GM23338 (cell line): ENCODE measurements around the gene GRM8. TPM values are rescaled to one million over a fixed set of nuclear protein-coding genes. Genes with fewer than 3 reads are reported as not detected.

Experiments
- ATAC-seq: fragments of 200-7000 bp; cut with Tn5 transposase; 3 replicates; pipeline ENCODE4 v1.9.1; 2020
- DNase-seq: peaks from one replicate; pipeline ENCODE4 v3.0.0-alpha.2; 2015; ENCODE audit warnings: low spot score
- H2AFZ ChIP-seq: fragments of 200-600 bp; sonication (generic); 2 replicates; pipeline ENCODE4 v1.8.0; 2016; ENCODE audit warnings: antibody characterized with exemption, mild to moderate bottlenecking, moderate library complexity
- H3F3A ChIP-seq: fragments of 200-600 bp; sonication (generic); replicated peaks from 2 replicates; pipeline ENCODE4 v1.8.0; 2017; ENCODE audit warnings: antibody characterized with exemption, mixed run types, low read depth
- H3K27ac ChIP-seq: fragments of 200-600 bp; sonication (generic); 2 replicates; pipeline ENCODE4 v1.6.1; 2016; ENCODE audit warnings: low read depth
- H3K27me3 ChIP-seq: fragments of 200-600 bp; sonication (generic); 2 replicates; pipeline ENCODE4 v1.8.0; 2016; ENCODE audit warnings: mild to moderate bottlenecking, mixed run types, moderate library complexity; ENCODE audit not compliant: insufficient read depth
- H3K36me3 ChIP-seq: fragments of 200-600 bp; sonication (generic); 2 replicates; pipeline ENCODE4 v1.8.0; 2016; ENCODE audit warnings: mild to moderate bottlenecking; ENCODE audit not compliant: insufficient read depth
- H3K4me1 ChIP-seq: fragments of 200-600 bp; sonication (generic); 2 replicates; pipeline ENCODE4 v1.8.0; 2016; ENCODE audit warnings: mild to moderate bottlenecking, moderate library complexity; ENCODE audit not compliant: insufficient read depth
- H3K4me2 ChIP-seq: fragments of 200-600 bp; sonication (generic); 2 replicates; pipeline ENCODE4 v1.7.1; 2017; ENCODE audit warnings: mixed run types
- H3K4me3 ChIP-seq: fragments of 200-600 bp; sonication (generic); 2 replicates; pipeline ENCODE4 v1.6.1; 2016; ENCODE audit warnings: mixed run types
- H3K79me2 ChIP-seq: fragments of 200-600 bp; sonication (generic); replicated peaks from 2 replicates; pipeline ENCODE4 v1.8.0; 2017; ENCODE audit warnings: mild to moderate bottlenecking; ENCODE audit not compliant: insufficient read depth
- H3K9me2 ChIP-seq: fragments of 200-600 bp; sonication (generic); 2 replicates; pipeline ENCODE4 v1.8.0; 2017; ENCODE audit not compliant: insufficient read depth
- H4K20me1 ChIP-seq: fragments of 200-600 bp; sonication (generic); replicated peaks from 2 replicates; pipeline ENCODE4 v1.8.0; 2017; ENCODE audit warnings: mild to moderate bottlenecking; ENCODE audit not compliant: insufficient read depth
- H3K27ac Mint-ChIP-seq: 2 replicates; pipeline ENCODE4 v1.8.0; 2020; ENCODE audit warnings: inconsistent platforms, mild to moderate bottlenecking, moderate library complexity, mixed read lengths
- H3K27me3 Mint-ChIP-seq: 3 replicates; pipeline ENCODE4 v1.8.0; 2022; ENCODE audit warnings: low read depth, mild to moderate bottlenecking, moderate library complexity, mixed read lengths, inconsistent platforms; ENCODE audit not compliant: insufficient read depth, poor library complexity
- H3K36me3 Mint-ChIP-seq: 3 replicates; pipeline ENCODE4 v1.8.0; 2021; ENCODE audit warnings: low read depth, mild to moderate bottlenecking, inconsistent platforms, moderate library complexity, mixed read lengths
- H3K4me1 Mint-ChIP-seq: 3 replicates; pipeline ENCODE4 v1.8.0; 2020; ENCODE audit warnings: mild to moderate bottlenecking, inconsistent platforms, mixed read lengths
- H3K4me3 Mint-ChIP-seq: 3 replicates; pipeline ENCODE4 v1.8.0; 2021; ENCODE audit warnings: moderate library complexity, mild to moderate bottlenecking, inconsistent platforms, mixed read lengths
- H3K9me3 Mint-ChIP-seq: 3 replicates; pipeline ENCODE4 v1.8.0; 2020; ENCODE audit warnings: moderate library complexity, mild to moderate bottlenecking, inconsistent platforms, mixed read lengths
- CREB1 ChIP-seq: fragments of 250-450 bp; sonication (Bioruptor Pico); IDR thresholded peaks from 2 replicates; pipeline ENCODE4 v1.5.0; 2020; ENCODE audit warnings: low read depth, mild to moderate bottlenecking, moderate library complexity
- CTCF ChIP-seq, 2 experiments: fragments of 200-600 bp in 1 of 2; sonication (generic) in 1 of 2; conservative IDR thresholded peaks; 2 replicates each; pipeline versions ENCODE4 v1.5.1 to v1.6.1; 2016 to 2017; ENCODE audit warnings: antibody characterized with exemption in 2 of 2, low read depth in 2 of 2, mild to moderate bottlenecking in 2 of 2, moderate library complexity in 1 of 2
- ETS1 ChIP-seq: IDR thresholded peaks from 2 replicates; pipeline ENCODE4 v1.6.1; 2016; ENCODE audit warnings: antibody characterized with exemption
- EZH2 ChIP-seq: fragments of 200-600 bp; sonication (generic); IDR thresholded peaks from one replicate; pipeline ENCODE4 v1.8.0; 2017; ENCODE audit warnings: antibody characterized with exemption, mild to moderate bottlenecking, low read depth; ENCODE audit not compliant: unreplicated experiment
- EZH2phosphoT487 ChIP-seq: fragments of 200-600 bp; sonication (generic); IDR thresholded peaks from one replicate; pipeline ENCODE4 v1.8.1; 2018; ENCODE audit warnings: antibody characterized with exemption; ENCODE audit not compliant: unreplicated experiment
- JUNB ChIP-seq: IDR thresholded peaks from one replicate; pipeline ENCODE4 v1.6.1; 2016; ENCODE audit warnings: antibody characterized with exemption; ENCODE audit not compliant: unreplicated experiment
- NANOG ChIP-seq: IDR thresholded peaks from 2 replicates; pipeline ENCODE4 v1.6.1; 2016; ENCODE audit warnings: antibody characterized with exemption, borderline replicate concordance
- REST ChIP-seq: IDR thresholded peaks from one replicate; pipeline ENCODE4 v1.6.1; 2018; ENCODE audit warnings: antibody characterized with exemption; ENCODE audit not compliant: unreplicated experiment
- STAT1 ChIP-seq: IDR thresholded peaks from one replicate; pipeline ENCODE4 v1.6.1; 2016; ENCODE audit warnings: antibody characterized with exemption; ENCODE audit not compliant: unreplicated experiment
- ZNF331 ChIP-seq: fragments of 250-450 bp; sonication (Bioruptor Pico); IDR thresholded peaks from 2 replicates; pipeline ENCODE4 v1.5.0; 2020; ENCODE audit warnings: low read depth, mild to moderate bottlenecking, moderate library complexity
- ZNF462 ChIP-seq: fragments of 250-450 bp; sonication (Bioruptor Pico); IDR thresholded peaks from 2 replicates; pipeline ENCODE4 v1.5.0; 2020; ENCODE audit warnings: mild to moderate bottlenecking, moderate library complexity
- polyA plus RNA-seq: library from polyadenylated mRNA; unstranded; fragments of >200 nt; fragmentation: Nextera tagmentation; extraction: Ambion mirVana; gene quantifications from 2 replicates; pipeline ENCODE4 v1.2.1, GENCODE V29; 2016
- total RNA-seq: library from RNA; depleted of rRNA; stranded (reverse); fragments of >200 nt; shearing (Covaris generic); gene quantifications from 2 replicates; pipeline ENCODE4 v1.2.3, GENCODE V29; 2014

The GRM8 gene
- total and polyA plus RNA-seq, 2 experiments from 2014 or later = 1.9 to 6.6 TPM

- no peak for TF ChIP-seq EZH2phosphoT487
- TF ChIP-seq ETS1 = no peak
- TF ChIP-seq ZNF462 (CRISPR knock-in tag) = no peak
- TF ChIP-seq STAT1 = no peak
- TF ChIP-seq CREB1 (CRISPR knock-in tag) = no peak
These were observed 38.1 kb upstream of the GRM8 start (continued) for GRCh38 chr7:127290801-127291361.

GRCh38 chr7:127290116-127290655 lies 37.4 kb upstream of the GRM8 start:
- Mint-ChIP-seq H3K27ac (no peak overlapping the region), H3K4me3 (no peak overlapping the region), H3K27me3 (peaks cover 4% of the 10 kb centered on the region), H3K4me1 (peaks cover 6% of the 10 kb centered on the region; the same call in 2 of the 3 replicates), H3K36me3 (no peaks in the 10 kb centered on the region), H3K9me3 (no peaks in the 10 kb centered on the region)
- no peaks in the 10 kb centered on the region for H3F3A ChIP-seq
- H3K9me2 ChIP-seq = no peaks in the 10 kb centered on the region; the same call in 1 of the 2 replicates
- no peaks in the 10 kb centered on the region for H3K36me3 ChIP-seq
- no peak overlapping the region for H3K4me2 ChIP-seq
- no peaks in the 10 kb centered on the region for H3K4me1 ChIP-seq
- no peaks in the 10 kb centered on the region for H3K27me3 ChIP-seq
- no peak overlapping the region for H3K4me3 ChIP-seq
- no peak overlapping the region for H3K27ac ChIP-seq
- DNase-seq (no peak), ATAC-seq (no peak)
- H3K79me2 ChIP-seq = no peaks in the 10 kb centered on the region
- H2AFZ ChIP-seq = no peak overlapping the region
- H4K20me1 ChIP-seq = no peaks in the 10 kb centered on the region; the same call in 1 of the 2 replicates
- no peak for TF ChIP-seq CREB1 (CRISPR knock-in tag)
- TF ChIP-seq EZH2 = no peak
- no peak for TF ChIP-seq JUNB
- no peak for TF ChIP-seq NANOG
- TF ChIP-seq REST = no peak
- no peak for TF ChIP-seq ZNF331
- no peak for TF ChIP-seq CTCF (conservative IDR thresholded peaks at IDR 0.05; ENCODE audit: low read depth in 2 of 2)
